Ammon's horn (tissue), 1 donor: ENCODE measurements around the gene TNPO1.
"Not testable (repeated sequence)": the region's sequence is repeated elsewhere in the genome, so short reads cannot be mapped to it uniquely, and the experiment has no call there.

ENCODE experiments used
- DNase-seq: peaks from one replicate; pipeline ENCODE4 v3.0.0-alpha.2; 2016; ENCODE audit warnings: low spot score

TNPO1 gene

DNA sequence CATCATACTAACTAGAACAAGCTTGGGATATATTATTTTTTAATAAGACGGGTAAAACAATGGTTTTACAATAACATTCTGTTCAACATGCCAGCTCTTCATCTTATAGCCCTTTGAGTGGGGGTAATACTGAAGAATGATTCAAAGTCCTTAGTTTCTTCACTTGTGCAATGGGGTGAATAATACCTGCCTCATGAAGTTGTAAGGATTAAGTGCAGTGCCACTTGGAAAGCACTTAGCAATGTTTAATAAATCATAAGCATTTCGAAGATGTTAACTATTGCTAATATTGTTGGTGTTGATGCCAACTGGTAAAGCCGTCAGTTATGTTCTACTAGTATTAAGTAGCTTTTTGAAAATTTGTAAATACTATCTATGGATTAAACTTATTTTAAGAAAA is 38.0 kb downstream of the TNPO1 start:
- no peak for DNase-seq

DNA sequence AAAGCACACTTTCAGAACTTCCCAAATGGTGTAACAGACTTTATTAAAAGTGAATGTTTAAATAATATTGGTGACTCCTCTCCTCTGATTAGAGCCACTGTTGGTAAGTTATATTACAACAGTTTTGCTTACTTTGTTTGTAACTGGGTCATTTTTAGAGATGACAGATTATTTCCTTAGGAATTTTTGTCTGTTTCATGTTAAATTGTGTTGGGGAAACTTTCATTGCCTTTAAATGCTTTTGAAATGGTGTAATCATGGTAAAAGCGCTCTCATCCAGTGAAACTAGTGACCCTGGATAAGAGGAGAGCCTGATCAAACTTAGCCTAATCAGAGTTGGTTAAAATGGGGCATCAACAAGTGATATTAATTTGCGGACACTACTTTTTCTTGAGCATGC is 39.4 kb downstream of the TNPO1 start:
- DNase-seq, result no peak

DNA sequence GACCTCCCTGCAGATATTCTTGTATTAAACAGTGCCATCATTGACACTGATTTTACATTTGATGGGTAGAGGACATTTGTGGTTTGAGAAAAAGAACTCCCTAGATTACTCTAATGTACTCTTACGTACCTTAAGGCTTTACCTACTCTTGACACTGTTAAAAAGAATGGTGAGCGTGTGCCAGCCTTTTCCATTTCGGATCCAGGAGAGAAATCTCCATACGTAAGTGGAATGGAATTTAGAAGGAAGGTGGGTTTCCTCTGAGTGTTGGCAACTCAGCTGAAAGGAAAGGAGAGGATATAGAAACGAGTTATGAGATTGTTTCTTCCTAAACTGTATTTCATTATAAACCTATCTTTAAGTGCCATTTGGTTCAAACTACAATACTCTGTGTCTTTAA is 40.9 kb downstream of the TNPO1 start:
- DNase-seq, result no peak

DNA sequence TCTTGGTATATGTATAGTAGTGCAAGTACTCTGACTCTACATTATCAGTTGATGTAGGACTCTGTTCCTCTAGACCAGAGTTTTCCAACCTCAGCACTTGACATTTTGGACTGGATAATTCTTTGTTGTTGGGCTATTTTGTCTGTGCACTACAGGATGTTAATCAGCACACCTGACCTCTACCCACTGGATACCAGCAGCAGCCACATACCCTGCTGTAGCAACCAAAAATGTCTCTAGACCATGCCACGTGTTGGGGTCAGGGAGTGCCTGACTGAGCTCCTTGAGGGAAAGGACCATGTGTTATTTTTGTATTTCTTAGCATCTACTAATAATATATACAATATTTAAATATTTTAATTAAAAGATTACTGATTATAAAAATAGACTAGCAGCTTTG is 42.7 kb downstream of the TNPO1 start:
- DNase-seq, result no peak

DNA sequence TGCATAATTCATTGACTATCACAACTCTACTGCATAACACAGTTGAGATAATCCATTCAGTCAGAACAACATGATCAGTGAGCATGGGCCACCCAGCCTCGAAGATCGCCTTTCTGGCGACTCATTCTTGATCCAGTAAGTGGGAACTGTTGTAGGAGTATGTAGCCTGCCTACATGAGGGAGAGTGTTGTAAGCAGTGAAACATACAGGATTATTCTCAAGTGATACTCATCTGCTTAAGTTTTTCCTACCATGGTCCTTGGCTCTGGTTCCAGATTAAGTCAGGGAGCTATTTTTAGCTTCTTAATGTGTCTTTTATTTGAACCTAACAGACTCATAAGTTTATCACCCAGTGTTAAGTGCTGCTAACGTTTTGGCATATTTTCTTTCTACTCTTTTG is 44.0 kb downstream of the TNPO1 start:
- DNase-seq, result no peak

DNA sequence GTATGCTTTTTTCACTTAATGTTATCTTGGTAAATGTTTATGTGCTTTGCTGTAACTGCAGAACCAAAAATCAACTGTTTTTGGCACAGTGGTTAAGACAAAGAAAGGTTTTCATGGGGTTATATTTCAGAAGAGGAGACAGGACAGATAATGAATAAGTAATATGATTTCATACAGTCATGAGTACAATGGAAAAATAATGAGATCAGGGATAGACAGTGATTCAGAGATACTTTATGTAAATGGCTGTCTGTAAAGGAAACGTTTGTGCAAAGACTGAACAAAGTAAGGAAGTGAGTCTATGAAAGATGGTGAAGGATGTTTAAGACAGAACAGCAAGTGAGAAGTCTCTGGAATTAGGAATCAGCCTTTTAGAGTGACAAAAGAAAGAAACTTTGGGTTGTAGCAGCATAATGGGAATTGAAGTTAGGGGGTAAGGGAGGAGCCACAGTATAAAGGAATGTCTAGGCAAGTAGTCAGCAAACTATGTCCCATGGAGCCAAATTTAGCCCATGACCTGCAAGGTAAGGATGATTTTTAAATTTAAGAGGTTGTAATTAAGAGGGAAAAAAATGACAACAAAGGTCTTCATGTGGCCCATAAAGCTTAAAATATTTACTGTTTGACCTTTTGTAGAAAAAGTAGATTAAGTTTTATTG is 55.0 kb downstream of the TNPO1 start:
- DNase-seq, result no peak

DNA sequence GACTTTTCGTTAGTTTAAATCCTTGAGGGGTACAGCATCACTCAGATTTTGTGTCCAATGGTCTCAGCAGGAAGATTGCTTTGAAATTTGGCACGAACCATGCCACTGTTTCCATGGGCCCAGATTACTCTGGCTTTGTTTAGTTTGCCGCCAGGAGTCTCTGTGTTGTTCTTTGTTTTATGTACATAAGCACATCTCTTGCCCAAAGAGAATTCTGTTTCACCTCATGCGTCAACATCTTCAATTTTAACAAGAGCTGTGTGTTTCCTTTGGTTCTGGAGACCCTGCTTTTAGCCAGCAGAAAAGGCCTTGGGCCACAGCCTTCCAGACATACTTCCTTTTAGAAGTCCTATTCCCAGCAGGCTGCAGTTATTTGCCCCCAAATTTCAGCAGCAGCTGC is 62.4 kb downstream of the TNPO1 start:
- DNase-seq, result peak; percentile 35

GRCh38 chr5:72882989-72883388 is 66.5 kb downstream of the TNPO1 start:
- DNase-seq, result no peak

DNA sequence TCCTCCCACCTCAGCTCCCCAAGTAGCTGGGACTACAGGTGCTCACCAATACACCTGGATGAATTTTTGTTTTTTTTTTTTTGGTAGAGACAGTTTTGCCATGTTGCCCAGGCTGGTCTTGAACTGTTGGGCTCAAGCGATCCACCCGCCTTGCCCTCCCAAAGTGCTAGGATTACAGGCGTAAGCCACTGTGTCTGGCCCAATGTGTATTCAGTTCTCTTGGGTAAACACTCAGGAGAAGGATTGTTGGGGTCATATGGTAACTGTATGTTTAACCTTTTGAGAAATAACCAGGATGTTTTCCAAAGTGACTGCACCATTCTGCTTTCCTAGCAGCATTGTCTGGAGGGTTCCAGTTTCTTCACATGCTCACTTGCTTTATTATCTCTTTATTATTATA is 67.4 kb downstream of the TNPO1 start:
- DNase-seq, result no peak

GRCh38 chr5:72884892-72885291 is 68.4 kb downstream of the TNPO1 start:
- peak; percentile 31 for DNase-seq

GRCh38 chr5:72885824-72886223 is 69.4 kb downstream of the TNPO1 start:
- no peak for DNase-seq

DNA sequence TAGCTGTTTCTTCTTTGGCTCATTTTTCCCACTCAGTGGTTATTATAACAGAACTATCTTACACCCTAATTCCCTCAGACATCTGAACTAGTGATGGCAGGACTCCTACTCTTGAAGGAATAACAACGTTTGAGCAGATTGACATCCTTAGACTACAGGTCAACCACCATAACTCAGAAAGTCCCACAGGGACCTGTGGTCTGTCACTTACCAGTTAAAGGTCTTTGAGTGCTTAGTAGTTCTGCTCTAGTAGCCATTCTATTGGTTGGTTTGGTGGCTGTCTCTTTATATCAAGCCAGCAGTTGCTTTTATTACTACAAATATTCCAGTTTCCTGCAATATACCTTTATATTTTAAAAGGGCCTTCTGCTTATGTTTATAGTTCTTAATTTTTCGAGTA is 72.1 kb downstream of the TNPO1 start:
- DNase-seq, result no peak

GRCh38 chr5:72889324-72889723 is 72.9 kb downstream of the TNPO1 start:
- no peak for DNase-seq

GRCh38 chr5:72892846-72893245 is 76.4 kb downstream of the TNPO1 start:
- no peak for DNase-seq

- DNase-seq, result no peak
Observed at GRCh38 chr5:72895758-72896157, 79.3 kb downstream of the TNPO1 start.

GRCh38 chr5:72906806-72907205 is 90.3 kb downstream of the TNPO1 start:
- DNase-seq, result no peak

GRCh38 chr5:72908664-72909063 is 92.2 kb downstream of the TNPO1 start:
- DNase-seq, result no peak

GRCh38 chr5:72917371-72917776 is 100.9 kb downstream of the TNPO1 start:
- DNase-seq, result no peak

GRCh38 chr5:72920690-72921502 is 104.4 kb downstream of the TNPO1 start:
- DNase-seq, result no peak

DNA sequence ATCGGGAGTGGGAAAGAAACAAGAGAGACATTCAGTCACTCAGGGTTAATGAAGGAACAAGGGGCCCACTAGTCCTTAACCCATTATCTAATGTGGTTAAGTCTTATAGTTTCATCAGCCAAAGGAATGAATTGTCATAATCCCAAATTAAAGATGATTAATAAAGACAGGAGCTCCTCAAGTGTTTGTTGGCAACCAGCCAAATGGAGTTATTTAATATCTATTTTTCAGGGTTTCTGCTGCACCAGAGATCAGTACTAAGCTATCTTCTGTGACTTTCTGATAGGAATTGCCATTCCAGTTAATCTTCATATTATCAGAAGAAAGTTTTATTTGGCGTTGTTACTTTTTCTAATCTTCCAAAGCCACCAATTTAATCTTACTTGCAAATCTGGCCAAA is 105.4 kb downstream of the TNPO1 start:
- DNase-seq, result no peak

- no peak for DNase-seq
Observed at GRCh38 chr5:72922422-72922821, 106.0 kb downstream of the TNPO1 start.

DNA sequence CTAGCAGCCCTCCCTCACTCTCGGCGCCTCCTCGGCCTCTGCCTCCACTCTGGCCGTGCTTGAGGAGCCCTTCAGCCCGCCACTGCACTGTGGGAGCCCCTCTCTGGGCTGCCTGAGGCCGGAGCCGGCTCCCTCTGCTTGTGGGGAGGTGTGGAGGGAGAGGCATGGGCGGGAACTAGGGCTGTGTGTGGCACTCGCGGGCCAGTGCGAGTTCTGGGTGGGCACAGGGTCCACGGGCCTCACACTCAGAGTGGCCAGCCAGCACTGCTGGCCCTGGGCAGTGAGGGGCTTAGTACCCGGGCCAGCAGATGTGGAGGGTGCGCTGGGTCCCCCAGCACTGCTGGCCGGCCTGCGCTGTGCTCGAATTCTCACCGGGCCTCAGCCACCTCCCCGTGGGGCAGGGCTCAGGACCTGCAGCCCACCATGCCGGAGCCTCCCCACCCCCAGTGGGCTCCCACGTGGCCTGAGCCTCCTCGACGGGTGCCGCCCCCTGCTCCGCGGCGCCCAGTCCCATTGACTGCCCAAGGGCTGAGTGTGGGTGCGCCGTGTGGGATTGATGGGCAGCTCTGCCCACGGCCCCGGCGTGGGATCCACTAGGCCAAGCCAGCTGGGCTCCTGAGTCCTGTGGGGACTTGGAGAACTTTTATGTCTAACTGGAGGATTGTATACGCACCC is 109.0 kb downstream of the TNPO1 start:
- DNase-seq, result no peak

GRCh38 chr5:72932686-72933085 is 116.2 kb downstream of the TNPO1 start:
- not testable (repeated sequence) for DNase-seq
